H9 (cell line): ENCODE measurements around the gene THSD1. TPM values are rescaled to one million over a fixed set of nuclear protein-coding genes. Genes with fewer than 3 reads are reported as not detected.
"Not testable (repeated sequence)": the region's sequence is repeated elsewhere in the genome, so short reads cannot be mapped to it uniquely, and the experiment has no call there.

Source experiments
- DNase-seq: peaks from one replicate; pipeline ENCODE4 v3.0.0-alpha.2; 2017
- H2AFZ ChIP-seq: one replicate; pipeline ENCODE4 v1.6.1; 2013; ENCODE audit warnings: mild to moderate bottlenecking, low read length, control low read depth, moderate library complexity
- H2AK5ac ChIP-seq: 2 replicates; pipeline ENCODE4 v1.6.1; 2013; ENCODE audit warnings: low read length, control low read depth, mixed read lengths; ENCODE audit not compliant: insufficient read length
- H2BK120ac ChIP-seq: one replicate; pipeline ENCODE4 v1.6.1; 2013; ENCODE audit warnings: low read depth, mild to moderate bottlenecking, low read length, control low read depth, inconsistent platforms; ENCODE audit not compliant: poor library complexity, severe bottlenecking
- H2BK12ac ChIP-seq: 2 replicates; pipeline ENCODE4 v1.6.1; 2013; ENCODE audit warnings: low read length, control low read depth, mixed read lengths, low read depth; ENCODE audit not compliant: insufficient read length
- H2BK15ac ChIP-seq: 2 replicates; pipeline ENCODE4 v1.6.1; 2013; ENCODE audit warnings: low read depth, low read length, control low read depth
- H2BK20ac ChIP-seq: one replicate; pipeline ENCODE4 v1.6.1; 2013; ENCODE audit warnings: low read depth, mild to moderate bottlenecking, low read length, control low read depth, inconsistent platforms; ENCODE audit not compliant: poor library complexity, severe bottlenecking
- H2BK5ac ChIP-seq: 2 replicates; pipeline ENCODE4 v1.6.1; 2013; ENCODE audit warnings: low read length, control low read depth, mixed read lengths; ENCODE audit not compliant: insufficient read length
- H3K14ac ChIP-seq: 2 replicates; pipeline ENCODE4 v1.6.1; 2013; ENCODE audit warnings: low read length, control low read depth; ENCODE audit not compliant: insufficient read depth
- H3K18ac ChIP-seq: 2 replicates; pipeline ENCODE4 v1.6.1; 2013; ENCODE audit warnings: low read depth, mild to moderate bottlenecking, mixed read lengths, low read length, control low read depth; ENCODE audit not compliant: insufficient read length
- H3K23ac ChIP-seq: 2 replicates; pipeline ENCODE4 v1.6.1; 2013; ENCODE audit warnings: low read length, control low read depth, mixed read lengths, low read depth; ENCODE audit not compliant: insufficient read length
- H3K23me2 ChIP-seq: 2 replicates; pipeline ENCODE4 v1.6.1; 2013; ENCODE audit warnings: low read depth, mild to moderate bottlenecking, mixed read lengths, low read length, control low read depth; ENCODE audit not compliant: insufficient read length, poor library complexity, severe bottlenecking
- H3K27ac ChIP-seq: 2 replicates; pipeline ENCODE4 v1.5.1; 2013; ENCODE audit warnings: low read length, control low read depth, mixed read lengths, low read depth; ENCODE audit not compliant: insufficient read length
- H3K27me3 ChIP-seq: 2 replicates; pipeline ENCODE4 v1.6.1; 2013; ENCODE audit warnings: low read length, control low read depth, inconsistent platforms; ENCODE audit not compliant: insufficient read depth
- H3K4ac ChIP-seq: 2 replicates; pipeline ENCODE4 v1.6.1; 2013; ENCODE audit warnings: low read depth, mild to moderate bottlenecking, control low read depth, inconsistent platforms, low read length, moderate library complexity
- H3K4me1 ChIP-seq: 2 replicates; pipeline ENCODE4 v1.6.1; 2013; ENCODE audit warnings: low read length, control low read depth, inconsistent platforms; ENCODE audit not compliant: insufficient read depth
- H3K4me2 ChIP-seq: 2 replicates; pipeline ENCODE4 v1.6.1; 2013; ENCODE audit warnings: low read length, control low read depth, mixed read lengths; ENCODE audit not compliant: insufficient read length, insufficient read depth
- H3K56ac ChIP-seq: 2 replicates; pipeline ENCODE4 v1.6.1; 2013; ENCODE audit warnings: low read depth, mild to moderate bottlenecking, mixed read lengths, low read length, control low read depth; ENCODE audit not compliant: insufficient read length
- H3K79me1 ChIP-seq: 2 replicates; pipeline ENCODE4 v1.6.1; 2013; ENCODE audit warnings: low read depth, mild to moderate bottlenecking, moderate library complexity, low read length, control low read depth, inconsistent platforms; ENCODE audit not compliant: insufficient read depth, poor library complexity, severe bottlenecking
- H3K79me2 ChIP-seq: 2 replicates; pipeline ENCODE4 v1.6.1; 2013; ENCODE audit warnings: low read length, control low read depth, inconsistent platforms; ENCODE audit not compliant: insufficient read depth
- H3K9ac ChIP-seq: 2 replicates; pipeline ENCODE4 v1.6.1; 2013; ENCODE audit warnings: low read length, control low read depth, mixed read lengths; ENCODE audit not compliant: insufficient read length; ENCODE audit errors: extremely low read depth
- H3K9me3 ChIP-seq: one replicate; pipeline ENCODE4 v1.6.1; 2013; ENCODE audit warnings: low read depth, low read length, inconsistent platforms; ENCODE audit not compliant: control insufficient read depth
- H3T11ph ChIP-seq: one replicate; pipeline ENCODE4 v1.6.1; 2013; ENCODE audit warnings: mild to moderate bottlenecking, low read length, control low read depth, inconsistent platforms
- H4K20me1 ChIP-seq: one replicate; pipeline ENCODE4 v1.6.1; 2013; ENCODE audit not compliant: control insufficient read depth, insufficient read length, insufficient read depth
- H4K5ac ChIP-seq: 2 replicates; pipeline ENCODE4 v1.6.1; 2013; ENCODE audit warnings: low read depth, mild to moderate bottlenecking, mixed read lengths, low read length, control low read depth; ENCODE audit not compliant: insufficient read length
- H4K8ac ChIP-seq: replicated peaks from 2 replicates; pipeline ENCODE4 v1.6.1; 2013; ENCODE audit warnings: low read length, control low read depth, mixed read lengths, low read depth; ENCODE audit not compliant: insufficient read length
- H4K91ac ChIP-seq: 2 replicates; pipeline ENCODE4 v1.6.1; 2013; ENCODE audit warnings: low read depth, mild to moderate bottlenecking, moderate library complexity, mixed read lengths, low read length, control low read depth; ENCODE audit not compliant: insufficient read length
- H3K27ac Mint-ChIP-seq, 3 experiments: 2 replicates in 2 of 3; 3 replicates in 1 of 3; pipeline ENCODE4 v1.8.0; 2020 to 2021; ENCODE audit warnings: mixed read lengths in 3 of 3, mild to moderate bottlenecking in 1 of 3, moderate library complexity in 1 of 3
- H3K27me3 Mint-ChIP-seq: 2 replicates; pipeline ENCODE4 v1.8.0; 2021; ENCODE audit warnings: low read depth, mild to moderate bottlenecking, moderate library complexity, mixed read lengths
- H3K36me3 Mint-ChIP-seq, 3 experiments: 2 replicates in 2 of 3; 3 replicates in 1 of 3; pipeline ENCODE4 v1.8.0; 2020 to 2021; ENCODE audit warnings: low read depth in 3 of 3, mixed read lengths in 3 of 3; ENCODE audit not compliant: insufficient read depth in 1 of 3
- H3K4me1 Mint-ChIP-seq, 2 experiments: 2 replicates each; pipeline ENCODE4 v1.8.0; 2020; ENCODE audit warnings: mixed read lengths in 2 of 2
- H3K4me3 Mint-ChIP-seq, 2 experiments: 2 replicates in 1 of 2; 3 replicates in 1 of 2; pipeline ENCODE4 v1.8.0; 2020 to 2021; ENCODE audit warnings: mild to moderate bottlenecking in 2 of 2, mixed read lengths in 2 of 2, moderate library complexity in 1 of 2
- H3K9me3 Mint-ChIP-seq, 2 experiments: 2 replicates in 1 of 2; 3 replicates in 1 of 2; pipeline ENCODE4 v1.8.0; 2020; ENCODE audit warnings: mild to moderate bottlenecking in 2 of 2, mixed read lengths in 2 of 2, moderate library complexity in 1 of 2
- WGBS: extraction: QIAGEN DNeasy Blood & Tissue Kit; methylation state at CpG from one replicate; pipeline ENCODE4 v1.1.7; 2013; ENCODE audit warnings: missing lambda C conversion rate, low lambda C conversion rate, mixed read lengths; ENCODE audit not compliant: insufficient read length; ENCODE audit errors: extremely low coverage; 5-methylcytosine and 5-hydroxymethylcytosine counted together
- total RNA-seq: library from RNA; stranded (reverse); gene quantifications from 2 replicates; pipeline ENCODE4 v1.2.1, GENCODE V29; 2021

THSD1 gene
- total RNA-seq, 1 experiment from 2014 or later = 0.22 TPM

DNA sequence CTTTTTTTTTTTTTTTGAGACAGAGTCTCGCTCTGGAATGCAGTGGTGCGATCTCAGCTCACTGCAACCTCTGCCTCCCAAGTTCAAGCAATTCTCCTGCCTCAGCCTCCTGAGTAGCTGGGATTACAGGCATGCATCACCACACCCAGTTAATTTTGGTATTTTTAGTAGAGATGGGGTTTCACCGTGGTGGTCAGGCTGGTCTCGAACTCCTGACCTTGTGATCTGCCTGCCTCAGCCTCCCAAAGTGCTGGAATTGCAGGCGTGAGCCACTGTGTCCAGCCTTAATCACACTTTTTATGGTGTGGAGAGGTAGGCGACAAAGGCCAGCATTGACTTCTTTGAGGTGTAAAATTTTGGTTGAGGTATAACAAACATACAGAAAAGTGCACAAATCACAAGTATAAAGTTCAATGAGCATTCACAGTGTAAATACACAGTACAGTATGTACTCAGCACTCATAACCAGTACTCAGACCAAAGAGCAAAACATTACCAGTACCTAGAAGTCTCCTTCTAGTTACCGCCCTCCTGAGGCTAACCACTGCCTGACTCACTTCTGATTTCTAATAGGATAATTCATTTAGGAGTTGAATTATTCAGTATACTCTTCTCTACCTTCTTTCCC, 68.0 kb downstream of the THSD1 start:
- not testable (repeated sequence) for H2BK20ac ChIP-seq, H3K4ac ChIP-seq, H2BK5ac ChIP-seq, H3K4me3 Mint-ChIP-seq, H3K14ac ChIP-seq, H3K9ac ChIP-seq, DNase-seq, H3K18ac ChIP-seq, H3K36me3 Mint-ChIP-seq, H3K9me3 Mint-ChIP-seq, H3K4me1 ChIP-seq, H3K27ac ChIP-seq, H2BK15ac ChIP-seq, H4K91ac ChIP-seq, H3K9me3 ChIP-seq, H3T11ph ChIP-seq, H4K20me1 ChIP-seq, H3K79me2 ChIP-seq, H3K4me1 Mint-ChIP-seq, H3K23ac ChIP-seq, H2BK120ac ChIP-seq, H2AFZ ChIP-seq, H3K79me1 ChIP-seq, H2BK12ac ChIP-seq, H4K8ac ChIP-seq, H3K4me2 ChIP-seq, H4K5ac ChIP-seq, H3K27me3 Mint-ChIP-seq, H3K56ac ChIP-seq, H2AK5ac ChIP-seq, H3K23me2 ChIP-seq, H3K27ac Mint-ChIP-seq, H3K27me3 ChIP-seq
- no CpG with 5 or more reads among the region's 7 CpGs for WGBS

GRCh38 chr13:52334107-52334506, 71.9 kb downstream of the THSD1 start:
- DNase-seq, H3K9ac ChIP-seq, H2BK12ac ChIP-seq, H2AFZ ChIP-seq, H2BK5ac ChIP-seq, H3K4me3 Mint-ChIP-seq, H3K23me2 ChIP-seq, H3K27me3 Mint-ChIP-seq, H3K4ac ChIP-seq, H3K27ac ChIP-seq, H3K4me2 ChIP-seq, H2BK20ac ChIP-seq, H2BK120ac ChIP-seq, H3K27ac Mint-ChIP-seq, H3K27me3 ChIP-seq, H3K79me1 ChIP-seq, H4K5ac ChIP-seq, H2AK5ac ChIP-seq, H3K79me2 ChIP-seq, H4K91ac ChIP-seq, H4K8ac ChIP-seq, H3K56ac ChIP-seq, H3K14ac ChIP-seq, H4K20me1 ChIP-seq, H3K9me3 Mint-ChIP-seq, H3T11ph ChIP-seq, H3K23ac ChIP-seq, H3K9me3 ChIP-seq, H3K18ac ChIP-seq, H3K4me1 ChIP-seq, H3K4me1 Mint-ChIP-seq, H2BK15ac ChIP-seq, H3K36me3 Mint-ChIP-seq: not testable (repeated sequence)
- WGBS = no CpG with 5 or more reads among the region's 22 CpGs
